CD4-positive, alpha-beta T cell treated with Interleukin-6 at 100 ng/mL for 8 hours (primary cell): ENCODE measurements around the gene MSX1.

ENCODE experiments used
- DNase-seq: peaks from one replicate; pipeline ENCODE4 v3.0.0-alpha.2; 2020; ENCODE audit warnings: mixed read lengths, low spot score

Gene MSX1

GRCh38 chr4:4841156-4841555 is 18.3 kb upstream of the MSX1 start:
- no peak for DNase-seq

- no peak for DNase-seq
Measured at GRCh38 chr4:4842476-4843441, 16.7 kb upstream of the MSX1 start.

DNA sequence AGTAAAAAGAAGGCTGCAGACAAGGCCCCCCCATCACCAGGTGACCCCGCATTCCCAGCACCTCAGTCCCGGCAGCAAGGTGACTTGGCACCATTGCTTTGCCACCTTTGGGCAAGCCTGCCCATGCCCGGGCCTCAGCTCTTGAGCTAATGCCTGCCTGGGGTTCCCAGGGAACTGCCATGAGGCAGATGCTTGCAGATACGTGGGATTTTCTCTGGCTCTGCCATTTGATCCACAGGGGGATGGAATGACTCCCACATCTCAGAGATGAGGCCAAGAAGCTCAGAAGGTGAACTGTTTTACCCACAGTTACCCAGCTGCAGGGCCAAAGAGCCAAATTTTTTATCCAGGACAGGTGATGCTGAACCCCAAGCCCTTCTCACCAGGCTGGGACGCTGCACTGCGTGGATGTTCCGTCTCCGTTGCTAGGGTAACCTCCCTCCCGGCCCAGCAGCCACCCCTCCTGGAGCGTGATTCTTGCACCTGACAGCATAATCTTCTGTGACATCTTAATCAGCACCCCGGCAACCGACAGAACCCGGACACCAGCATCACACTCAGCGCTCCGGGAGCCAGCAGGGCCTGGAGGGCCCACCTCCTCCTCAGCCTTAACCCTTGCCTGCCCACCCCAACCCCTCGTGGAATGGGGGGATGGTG is 15.7 kb upstream of the MSX1 start:
- DNase-seq = no peak

GRCh38 chr4:4845027-4845426 is 14.4 kb upstream of the MSX1 start:
- no peak for DNase-seq

- DNase-seq = no peak
Measured at GRCh38 chr4:4847011-4847410, 12.5 kb upstream of the MSX1 start.

- DNase-seq = no peak
Measured at GRCh38 chr4:4848540-4848939, 10.9 kb upstream of the MSX1 start.

- no peak for DNase-seq
Measured at GRCh38 chr4:4849106-4849505, 10.4 kb upstream of the MSX1 start.

GRCh38 chr4:4849524-4850193 is 9.8 kb upstream of the MSX1 start:
- DNase-seq = no peak

GRCh38 chr4:4851081-4851480 is 8.4 kb upstream of the MSX1 start:
- DNase-seq = no peak

DNA sequence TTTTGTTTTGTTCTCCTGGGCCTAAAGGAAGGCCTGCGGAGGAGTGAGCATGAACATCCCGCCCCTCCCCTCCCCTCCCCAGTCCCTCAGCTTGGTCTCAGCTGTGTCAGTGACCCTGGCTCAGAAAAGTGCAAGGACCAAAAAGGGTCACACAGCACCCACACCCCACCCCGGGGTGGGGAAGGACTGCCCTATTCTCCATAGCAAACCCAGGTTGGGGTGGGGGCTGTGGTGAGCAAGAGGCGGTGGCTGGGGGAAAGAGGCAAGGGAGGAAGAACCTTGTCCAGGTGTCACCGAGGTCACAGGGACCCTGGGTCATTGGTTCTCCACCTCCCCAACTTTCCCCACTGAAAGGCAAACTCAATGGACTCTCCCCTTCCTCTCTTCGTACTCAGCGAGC is 7.6 kb upstream of the MSX1 start:
- no peak for DNase-seq

- DNase-seq = no peak
Measured at GRCh38 chr4:4852591-4853362, 6.7 kb upstream of the MSX1 start.

DNA sequence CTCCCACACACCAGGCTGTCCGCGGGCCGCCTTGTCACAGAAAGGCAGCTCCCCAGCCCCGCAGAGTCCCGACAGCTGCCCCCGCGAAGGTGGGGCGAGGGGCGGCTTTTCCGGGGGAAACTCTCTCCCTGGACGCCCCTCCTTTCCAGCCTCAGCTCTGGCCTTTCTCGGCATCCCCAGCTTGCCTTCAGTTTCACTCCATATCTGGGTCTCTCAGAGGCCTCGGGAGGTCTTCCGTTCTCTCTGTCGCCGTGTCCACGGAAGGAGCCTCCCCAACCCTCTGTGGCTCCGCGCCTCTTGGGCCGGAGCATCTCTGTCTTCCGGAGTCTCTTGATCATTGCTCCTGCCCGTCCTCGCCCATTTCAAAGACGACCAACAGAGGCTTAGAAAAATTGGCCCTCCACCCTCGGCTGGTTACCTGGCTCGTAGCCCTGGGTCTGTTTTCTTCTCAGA is 6.1 kb upstream of the MSX1 start:
- no peak for DNase-seq

GRCh38 chr4:4853921-4854648 is 5.4 kb upstream of the MSX1 start:
- DNase-seq = no peak

DNA sequence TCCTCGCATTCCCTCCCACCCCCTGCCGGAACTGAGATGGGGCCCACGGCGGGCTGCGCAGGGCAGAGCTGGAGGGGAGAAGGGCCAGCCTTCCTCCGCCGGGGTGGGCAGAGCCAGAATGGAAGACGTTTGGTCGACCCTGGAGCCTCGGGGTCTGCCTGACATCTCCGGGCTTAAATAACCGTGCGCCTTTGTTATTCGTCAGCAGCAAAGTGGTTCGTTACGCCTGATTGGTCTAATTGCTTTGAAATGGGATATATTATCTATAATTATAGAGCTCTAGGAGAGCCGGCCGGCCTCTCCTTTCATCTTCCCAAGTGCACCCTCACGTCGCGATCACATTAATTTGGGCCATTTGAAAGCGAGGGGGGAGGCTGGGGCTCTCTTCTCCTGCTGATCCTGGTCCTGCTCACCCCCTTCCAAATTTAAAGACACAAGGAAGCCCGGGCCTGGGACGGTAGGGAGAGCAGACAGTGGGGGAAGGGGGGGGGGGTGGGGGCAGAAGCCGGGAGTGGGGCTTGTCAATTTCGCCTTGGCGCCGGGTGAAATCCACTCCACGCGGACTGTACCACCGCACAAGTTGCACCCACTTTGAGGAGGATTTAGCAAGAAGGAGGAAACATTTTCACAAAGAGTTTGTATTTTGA is 4.7 kb upstream of the MSX1 start:
- DNase-seq = no peak

DNA sequence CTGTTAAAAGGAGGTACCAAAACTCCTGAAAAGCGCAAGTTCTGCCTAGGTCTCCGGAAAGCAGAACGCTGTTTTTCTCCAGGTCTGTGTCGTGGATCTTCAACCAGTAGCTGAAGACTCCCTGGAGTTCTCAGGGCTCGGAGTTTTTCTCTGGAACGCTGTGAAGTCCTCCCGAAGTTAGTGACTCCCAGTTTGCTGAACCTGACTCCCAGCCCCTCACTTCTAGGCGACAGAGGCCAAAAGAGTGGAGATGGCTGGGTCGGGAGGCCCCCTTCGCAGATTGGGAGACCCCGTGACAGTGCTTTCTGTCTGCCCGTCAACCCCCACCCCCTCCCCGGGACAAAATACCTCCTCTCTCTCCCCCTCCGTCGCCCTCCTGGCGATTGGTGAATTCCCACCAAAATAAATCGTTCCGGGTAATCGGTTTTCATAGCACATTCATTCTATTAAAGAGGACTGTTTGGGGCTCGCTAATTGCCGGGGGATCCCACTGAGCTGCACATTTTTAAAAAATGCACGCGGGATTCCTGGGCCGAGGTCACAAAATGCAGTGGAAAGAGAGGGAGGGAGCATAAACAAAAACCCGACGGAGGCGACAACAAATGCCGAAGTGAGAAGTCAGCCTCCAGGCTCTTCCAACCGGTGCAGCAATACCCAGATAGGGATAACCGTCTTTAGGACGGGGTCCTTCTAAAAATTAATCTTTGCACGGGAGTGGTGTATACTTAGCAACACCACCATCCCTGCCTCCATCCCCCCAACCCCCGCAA is 4.0 kb upstream of the MSX1 start:
- DNase-seq = no peak

- no peak for DNase-seq
Measured at GRCh38 chr4:4856071-4857000, 3.1 kb upstream of the MSX1 start.

DNA sequence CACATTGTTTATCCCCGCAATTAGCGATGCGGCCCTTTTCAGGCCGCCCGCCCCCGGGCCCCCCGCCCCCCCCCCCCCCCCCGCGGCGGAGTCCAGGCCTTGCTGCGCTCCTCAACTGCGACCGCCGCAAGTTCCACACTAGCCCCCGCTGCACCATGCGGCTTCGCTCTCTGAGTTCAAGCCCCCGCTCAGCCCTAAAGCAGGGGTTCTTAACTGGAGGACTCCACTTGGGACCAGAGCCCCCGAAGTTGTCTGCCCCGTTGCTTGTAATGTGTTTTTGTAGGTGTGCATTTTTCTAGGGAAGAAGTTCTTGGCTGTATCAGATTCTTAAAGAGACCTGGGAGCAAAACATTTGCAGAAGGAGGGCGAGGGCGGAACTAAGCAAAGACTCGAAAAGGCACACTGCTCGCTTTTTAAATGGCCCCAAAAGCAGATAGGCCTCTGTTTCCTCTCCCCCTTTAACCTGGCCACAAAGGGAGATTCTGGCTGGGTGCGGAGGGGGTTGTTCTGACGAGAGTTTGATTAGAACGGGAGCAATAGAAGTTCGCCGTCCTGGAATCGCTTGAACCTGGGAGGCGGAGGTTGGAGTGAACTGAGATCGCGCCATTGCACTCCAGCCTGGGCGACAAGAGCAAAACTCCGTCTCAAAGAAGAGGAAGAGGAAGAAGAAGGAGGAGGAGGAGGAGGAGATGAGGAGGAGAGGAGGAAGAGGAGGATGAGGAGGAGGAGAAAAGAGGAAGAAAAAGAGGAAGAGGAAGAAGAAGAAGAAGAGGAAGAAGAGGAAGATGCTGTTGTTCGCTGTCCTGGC is 2.3 kb upstream of the MSX1 start:
- no peak for DNase-seq
